Measurements from ENCODE around the gene PSMA1.
A peak's percentile ranks its signal among the peaks of the same experiment; 100 is the strongest.

PSMA1 gene

GRCh38 chr11:14513800-14514199, 6.4 kb downstream of the PSMA1 start:
- DNase-seq (ENCODE audit: low read depth) = no peak
- TF ChIP-seq CTCF (conservative IDR thresholded peaks at IDR 0.05; ENCODE audit: control insufficient read depth, insufficient read depth, low read depth, low read length) = no peak
- no peak overlapping the region for H3K4me3 ChIP-seq (ENCODE audit: control insufficient read depth, low read depth, low read length)

GRCh38 chr11:14506532-14506931, 13.7 kb downstream of the PSMA1 start:
- no peak for TF ChIP-seq CTCF (conservative IDR thresholded peaks at IDR 0.05; ENCODE audit: control insufficient read depth, insufficient read depth, low read depth, low read length)
- H3K4me3 ChIP-seq (ENCODE audit: control insufficient read depth, low read depth, low read length) = no peak overlapping the region
- DNase-seq (ENCODE audit: low read depth) = peak; percentile 51

- TF ChIP-seq CTCF (conservative IDR thresholded peaks at IDR 0.05; ENCODE audit: control insufficient read depth, insufficient read depth, low read depth, low read length) = no peak
- no peak overlapping the region for H3K4me3 ChIP-seq (ENCODE audit: control insufficient read depth, low read depth, low read length)
- no peak for DNase-seq (ENCODE audit: low read depth)
These were observed 17.2 kb downstream of the PSMA1 start for GRCh38 chr11:14503023-14503422.

- no peak overlapping the region for H3K4me3 ChIP-seq (ENCODE audit: control insufficient read depth, low read depth, low read length)
- no peak for DNase-seq (ENCODE audit: low read depth)
- TF ChIP-seq CTCF (conservative IDR thresholded peaks at IDR 0.05; ENCODE audit: control insufficient read depth, insufficient read depth, low read depth, low read length) = no peak
These were observed 18.1 kb downstream of the PSMA1 start for GRCh38 chr11:14502039-14502438.

GRCh38 chr11:14500181-14500651, 20.0 kb downstream of the PSMA1 start:
- TF ChIP-seq CTCF (conservative IDR thresholded peaks at IDR 0.05; ENCODE audit: control insufficient read depth, insufficient read depth, low read depth, low read length) = no peak
- peak; percentile 63 for DNase-seq (ENCODE audit: low read depth)
- peak overlapping the region; percentile 98 for H3K4me3 ChIP-seq (ENCODE audit: control insufficient read depth, low read depth, low read length)

- TF ChIP-seq CTCF (conservative IDR thresholded peaks at IDR 0.05; ENCODE audit: control insufficient read depth, insufficient read depth, low read depth, low read length) = no peak
- peak; percentile 95 for DNase-seq (ENCODE audit: low read depth)
- H3K4me3 ChIP-seq (ENCODE audit: control insufficient read depth, low read depth, low read length) = peak within 1 kb of the TSS; percentile 98
These were observed 20.5 kb downstream of the PSMA1 start, which contains the start of gene COPB1 for GRCh38 chr11:14499560-14500180. TSS of gene COPB1 (minus strand) at chr11:14499811. CDS start at chr11:14498928, 883 bp downstream.
